Measurements from ENCODE around the gene TSPYL1. TPM values are rescaled to one million over a fixed set of nuclear protein-coding genes. Genes with fewer than 3 reads are reported as not detected.
"Not testable (repeated sequence)": the region's sequence is repeated elsewhere in the genome, so short reads cannot be mapped to it uniquely, and the experiment has no call there.

Gene TSPYL1
- total RNA-seq, 1 donor from 2014 or later = 95.6 TPM

- Mint-ChIP-seq H3K4me1 (peaks cover 28% of the 10 kb centered on the region), H3K27me3 (ENCODE audit: low read depth) (no peaks in the 10 kb centered on the region), H3K4me3 (no peak overlapping the region), H3K27ac (peak overlapping the region; percentile 66), H3K36me3 (no peaks in the 10 kb centered on the region), H3K9me3 (no peaks in the 10 kb centered on the region)
- DNase-seq (ENCODE audit: low spot score in 2 of 2, unreplicated experiment in 2 of 2) = no peak
- TF ChIP-seq CTCF (IDR thresholded peaks at IDR 0.05; ENCODE audit: unreplicated experiment) = no peak
Measured at GRCh38 chr6:116326181-116326671, 46.5 kb upstream of the TSPYL1 start.

- H3K4me3 Mint-ChIP-seq; H3K36me3 Mint-ChIP-seq; DNase-seq (ENCODE audit: low spot score in 2 of 2, unreplicated experiment in 2 of 2); H3K9me3 Mint-ChIP-seq; H3K27me3 Mint-ChIP-seq (ENCODE audit: low read depth): not testable (repeated sequence)
- Mint-ChIP-seq H3K4me1 (peaks cover 28% of the 10 kb centered on the region), H3K27ac (peak overlapping the region; percentile 28)
Measured at GRCh38 chr6:116325634-116326132, 46.0 kb upstream of the TSPYL1 start.

GRCh38 chr6:116323863-116324262, 44.1 kb upstream of the TSPYL1 start:
- TF ChIP-seq CTCF (IDR thresholded peaks at IDR 0.05; ENCODE audit: unreplicated experiment) = no peak
- H3K4me1 Mint-ChIP-seq = peaks cover 25% of the 10 kb centered on the region

GRCh38 chr6:116321933-116322332, 42.2 kb upstream of the TSPYL1 start:
- H3K4me1 Mint-ChIP-seq = peaks cover 12% of the 10 kb centered on the region
- H3K27ac Mint-ChIP-seq; DNase-seq (ENCODE audit: low spot score in 2 of 2, unreplicated experiment in 2 of 2); H3K9me3 Mint-ChIP-seq; H3K27me3 Mint-ChIP-seq (ENCODE audit: low read depth); H3K36me3 Mint-ChIP-seq; H3K4me3 Mint-ChIP-seq: not testable (repeated sequence)

More at GRCh38 chr6:116323863-116324262, 44.1 kb upstream of the TSPYL1 start:
- H3K36me3 Mint-ChIP-seq = no peaks in the 10 kb centered on the region
- DNase-seq (ENCODE audit: low spot score in 2 of 2, unreplicated experiment in 2 of 2) = no peak
- H3K27me3 Mint-ChIP-seq (ENCODE audit: low read depth) = no peaks in the 10 kb centered on the region
- H3K4me3 Mint-ChIP-seq = no peak overlapping the region
- no peak overlapping the region for H3K27ac Mint-ChIP-seq
- no peaks in the 10 kb centered on the region for H3K9me3 Mint-ChIP-seq

GRCh38 chr6:116316772-116317467, 37.2 kb upstream of the TSPYL1 start:
- H3K36me3 Mint-ChIP-seq = no peaks in the 10 kb centered on the region
- DNase-seq (ENCODE audit: low spot score in 2 of 2, unreplicated experiment in 2 of 2) = no peak
- H3K27ac Mint-ChIP-seq = no peak overlapping the region
- H3K27me3 Mint-ChIP-seq (ENCODE audit: low read depth) = no peaks in the 10 kb centered on the region
- peaks cover 16% of the 10 kb centered on the region for H3K4me1 Mint-ChIP-seq
- H3K9me3 Mint-ChIP-seq = no peaks in the 10 kb centered on the region
- no peak overlapping the region for H3K4me3 Mint-ChIP-seq
- TF ChIP-seq CTCF (IDR thresholded peaks at IDR 0.05; ENCODE audit: unreplicated experiment) = no peak

- no peak overlapping the region for H3K4me3 Mint-ChIP-seq
- H3K9me3 Mint-ChIP-seq = peaks cover 4% of the 10 kb centered on the region
- no peak overlapping the region for H3K27ac Mint-ChIP-seq
- no peak for TF ChIP-seq CTCF (IDR thresholded peaks at IDR 0.05; ENCODE audit: unreplicated experiment)
- peaks cover 16% of the 10 kb centered on the region for H3K4me1 Mint-ChIP-seq
- peaks cover 7% of the 10 kb centered on the region for H3K36me3 Mint-ChIP-seq
- no peak for DNase-seq (ENCODE audit: low spot score in 2 of 2, unreplicated experiment in 2 of 2)
- H3K27me3 Mint-ChIP-seq (ENCODE audit: low read depth) = no peaks in the 10 kb centered on the region
Measured at GRCh38 chr6:116314878-116315277, 35.1 kb upstream of the TSPYL1 start.

All from mesothelial cell of epicardium (in vitro differentiated cells).